Skeletal muscle satellite cell (primary cell): Measurements from ENCODE around the gene DNAI2.

ENCODE experiments used
- H3K27me3 ChIP-seq: 2 replicates; pipeline ENCODE4 v1.7.0; 2013; ENCODE audit warnings: low read length; ENCODE audit not compliant: control insufficient read depth, insufficient read depth
- H3K36me3 ChIP-seq: 2 replicates; pipeline ENCODE4 v1.7.0; 2013; ENCODE audit warnings: mild to moderate bottlenecking, control low read depth, low read length; ENCODE audit not compliant: insufficient read depth
- H3K4me1 ChIP-seq: 2 replicates; pipeline ENCODE4 v1.7.0; 2013; ENCODE audit warnings: low read length; ENCODE audit not compliant: control insufficient read depth, insufficient read depth
- H3K4me2 ChIP-seq: 2 replicates; pipeline ENCODE4 v1.7.0; 2013; ENCODE audit warnings: mild to moderate bottlenecking, low read length
- H3K4me3 ChIP-seq: 2 replicates; pipeline ENCODE4 v1.7.0; 2013; ENCODE audit warnings: low read length
- H3K9ac ChIP-seq: 2 replicates; pipeline ENCODE4 v1.7.0; 2013; ENCODE audit warnings: mild to moderate bottlenecking, low read depth, low read length, moderate library complexity
- H3K9me3 ChIP-seq: replicated peaks from 2 replicates; pipeline ENCODE4 v1.7.0; 2013; ENCODE audit warnings: mild to moderate bottlenecking, control low read depth, low read length

DNAI2 gene

GRCh38 chr17:74295625-74296547 is 21.9 kb downstream of the DNAI2 start:
- Histone ChIP-seq H3K36me3 (no peaks in the 10 kb centered on the region), H3K27me3 (no peaks in the 10 kb centered on the region), H3K4me3 (no peak overlapping the region), H3K9ac (no peak overlapping the region), H3K9me3 (no peaks in the 10 kb centered on the region), H3K4me2 (no peak overlapping the region), H3K4me1 (no peaks in the 10 kb centered on the region)

- no peaks in the 10 kb centered on the region for H3K4me1 ChIP-seq
- H3K9me3 ChIP-seq: no peaks in the 10 kb centered on the region
- no peak overlapping the region for H3K9ac ChIP-seq
- no peaks in the 10 kb centered on the region for H3K36me3 ChIP-seq
- H3K4me2 ChIP-seq: no peak overlapping the region
- H3K27me3 ChIP-seq: no peaks in the 10 kb centered on the region
- H3K4me3 ChIP-seq: no peak overlapping the region
Observed at GRCh38 chr17:74296548-74296936, 22.5 kb downstream of the DNAI2 start.

DNA sequence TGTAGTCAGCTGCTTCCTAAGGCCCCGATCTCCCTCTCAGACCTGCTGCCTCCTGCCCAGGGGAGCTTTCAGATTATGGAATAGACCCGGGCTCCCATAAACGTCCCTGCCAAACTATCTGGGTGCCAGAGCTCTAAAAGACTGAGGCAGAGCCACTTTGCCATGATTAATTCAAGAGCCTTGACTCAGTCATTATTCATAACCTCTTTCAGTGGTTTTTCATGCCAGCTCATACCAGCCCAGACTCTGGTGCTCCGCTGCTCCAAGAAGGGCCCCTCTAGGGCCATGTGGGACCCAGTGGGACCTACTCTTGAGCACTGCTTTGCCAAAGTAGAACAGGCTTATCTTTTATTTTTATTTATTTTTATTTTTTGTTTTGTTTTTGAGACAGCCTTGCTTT is 23.9 kb downstream of the DNAI2 start:
- Histone ChIP-seq H3K4me1 (no peaks in the 10 kb centered on the region), H3K4me2 (no peak overlapping the region), H3K4me3 (no peak overlapping the region), H3K9ac (no peak overlapping the region), H3K27me3 (no peaks in the 10 kb centered on the region), H3K36me3 (no peaks in the 10 kb centered on the region), H3K9me3 (no peaks in the 10 kb centered on the region)

GRCh38 chr17:74298778-74299177 is 24.7 kb downstream of the DNAI2 start:
- H3K9ac ChIP-seq: no peak overlapping the region
- no peaks in the 10 kb centered on the region for H3K9me3 ChIP-seq
- no peak overlapping the region for H3K4me2 ChIP-seq
- H3K36me3 ChIP-seq: no peaks in the 10 kb centered on the region
- no peaks in the 10 kb centered on the region for H3K4me1 ChIP-seq
- no peaks in the 10 kb centered on the region for H3K27me3 ChIP-seq
- H3K4me3 ChIP-seq: no peak overlapping the region

DNA sequence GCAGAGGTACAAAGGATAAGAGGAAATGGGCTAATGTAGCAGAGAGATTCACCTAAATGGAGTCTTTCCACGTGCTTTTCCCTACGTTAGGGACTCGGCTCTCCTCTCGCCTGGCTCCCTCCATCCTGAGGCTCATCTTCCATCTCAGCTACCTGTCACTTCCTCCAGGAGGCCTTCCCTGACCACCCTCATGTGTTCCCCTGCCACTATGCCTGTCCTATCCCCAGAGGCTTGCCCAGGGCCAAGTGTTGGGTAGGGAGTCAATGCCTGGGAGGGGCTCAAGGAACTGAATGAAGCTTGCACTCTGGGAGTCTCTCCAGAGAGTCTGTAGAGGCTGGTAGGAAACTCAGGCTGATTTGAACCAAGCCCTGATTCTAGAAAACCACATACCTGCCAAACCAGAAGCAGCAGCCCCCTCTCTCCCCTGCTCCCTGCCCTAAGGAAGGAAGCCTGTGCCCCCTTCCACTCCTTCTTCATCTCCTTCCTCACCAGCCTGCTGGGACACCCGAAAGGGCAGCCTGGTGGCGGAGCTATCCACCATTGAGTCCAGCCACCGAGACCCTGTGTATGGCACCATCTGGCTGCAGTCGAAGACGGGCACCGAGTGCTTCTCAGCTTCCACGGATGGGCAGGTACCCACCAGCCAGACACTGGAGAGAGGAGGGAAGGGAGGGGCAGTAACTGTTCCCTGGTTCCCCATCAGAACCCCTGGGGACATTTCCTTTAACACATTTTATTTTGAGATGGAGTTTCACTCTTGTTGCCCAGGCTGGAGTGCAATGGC is 25.4 kb downstream of the DNAI2 start:
- Histone ChIP-seq H3K27me3 (no peaks in the 10 kb centered on the region), H3K9me3 (no peaks in the 10 kb centered on the region), H3K4me1 (no peaks in the 10 kb centered on the region), H3K9ac (no peak overlapping the region), H3K4me3 (no peak overlapping the region), H3K4me2 (no peak overlapping the region), H3K36me3 (no peaks in the 10 kb centered on the region)

DNA sequence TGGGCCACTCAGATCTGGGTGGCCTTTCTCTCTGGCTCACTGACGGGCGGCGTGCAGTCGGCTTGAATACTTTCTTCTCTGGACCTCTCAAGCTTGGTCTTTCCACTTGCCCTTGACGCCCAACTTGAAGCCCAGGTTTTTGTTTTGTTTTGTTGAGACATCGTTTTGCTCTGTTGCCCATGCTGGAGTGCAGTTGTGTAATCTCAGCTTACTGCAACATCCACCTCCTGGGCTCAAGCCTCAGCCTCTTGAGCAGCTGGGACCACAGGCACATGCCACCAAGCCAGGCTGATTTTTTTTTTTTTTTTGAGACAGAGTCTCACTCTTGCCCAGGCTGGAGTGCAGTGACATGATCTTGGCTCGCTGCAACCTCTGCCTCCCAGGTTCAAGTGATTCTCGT is 29.3 kb downstream of the DNAI2 start:
- no peaks in the 10 kb centered on the region for H3K36me3 ChIP-seq
- H3K4me1 ChIP-seq: no peaks in the 10 kb centered on the region
- H3K27me3 ChIP-seq: no peaks in the 10 kb centered on the region
- no peak overlapping the region for H3K9ac ChIP-seq
- no peaks in the 10 kb centered on the region for H3K9me3 ChIP-seq
- no peak overlapping the region for H3K4me2 ChIP-seq
- H3K4me3 ChIP-seq: no peak overlapping the region

DNA sequence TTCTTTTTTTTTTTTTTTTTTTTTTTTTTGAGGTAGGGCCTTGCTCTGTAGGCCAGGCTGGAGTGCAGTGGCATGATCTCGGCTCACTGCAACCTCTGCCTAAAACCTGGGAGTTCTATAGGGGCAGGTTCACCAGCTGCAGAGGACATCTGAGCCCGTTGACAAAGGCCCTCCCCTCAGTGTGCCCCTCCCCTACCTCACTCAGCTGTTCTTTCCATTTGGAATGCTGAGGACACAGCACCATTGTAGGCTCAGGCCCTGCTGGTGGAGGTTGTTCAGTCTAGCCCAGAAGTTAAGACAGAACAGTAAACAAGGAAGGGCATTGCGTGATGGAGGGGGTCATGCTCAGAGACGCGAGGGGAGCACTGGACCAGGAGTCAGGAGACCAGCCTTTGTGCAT is 30.1 kb downstream of the DNAI2 start:
- H3K36me3 ChIP-seq: no peaks in the 10 kb centered on the region
- no peak overlapping the region for H3K4me3 ChIP-seq
- H3K4me1 ChIP-seq: no peaks in the 10 kb centered on the region
- H3K9me3 ChIP-seq: no peaks in the 10 kb centered on the region
- no peak overlapping the region for H3K4me2 ChIP-seq
- H3K27me3 ChIP-seq: no peaks in the 10 kb centered on the region
- H3K9ac ChIP-seq: no peak overlapping the region

GRCh38 chr17:74305865-74306654 is 32.0 kb downstream of the DNAI2 start:
- Histone ChIP-seq H3K9me3 (no peaks in the 10 kb centered on the region), H3K4me1 (no peaks in the 10 kb centered on the region), H3K4me2 (no peak overlapping the region), H3K27me3 (no peaks in the 10 kb centered on the region), H3K4me3 (no peak overlapping the region), H3K9ac (no peak overlapping the region), H3K36me3 (no peaks in the 10 kb centered on the region)

- Histone ChIP-seq H3K4me2 (no peak overlapping the region), H3K4me3 (no peak overlapping the region), H3K36me3 (no peaks in the 10 kb centered on the region), H3K9me3 (peaks cover 3% of the 10 kb centered on the region), H3K9ac (no peak overlapping the region), H3K27me3 (no peaks in the 10 kb centered on the region), H3K4me1 (no peaks in the 10 kb centered on the region)
Observed at GRCh38 chr17:74307984-74308773, 34.1 kb downstream of the DNAI2 start.

GRCh38 chr17:74309902-74310301 is 35.9 kb downstream of the DNAI2 start:
- Histone ChIP-seq H3K27me3 (no peaks in the 10 kb centered on the region), H3K9me3 (peaks cover 16% of the 10 kb centered on the region), H3K9ac (no peak overlapping the region), H3K36me3 (no peaks in the 10 kb centered on the region), H3K4me1 (no peaks in the 10 kb centered on the region), H3K4me3 (no peak overlapping the region), H3K4me2 (no peak overlapping the region)

DNA sequence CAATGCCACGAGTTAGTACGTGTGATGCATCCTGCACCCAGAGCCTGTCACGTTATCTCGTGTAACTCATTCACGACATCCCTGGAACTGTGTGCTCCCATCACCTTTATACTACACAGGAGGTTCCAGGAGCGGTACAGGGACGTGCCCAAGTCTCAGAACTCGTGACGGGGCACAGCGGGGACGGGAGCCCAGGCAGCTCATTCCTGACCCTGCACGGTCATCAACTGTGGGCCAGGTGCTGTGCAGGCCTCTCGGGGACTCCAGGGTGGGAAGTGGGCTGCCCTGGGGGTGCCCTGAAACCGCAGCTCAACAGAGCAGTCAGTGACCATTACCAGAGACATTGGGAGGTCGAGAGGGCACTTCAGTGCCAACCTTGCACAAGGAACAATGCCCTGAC is 40.8 kb downstream of the DNAI2 start:
- H3K4me3 ChIP-seq: no peak overlapping the region
- H3K36me3 ChIP-seq: no peaks in the 10 kb centered on the region
- peaks cover 19% of the 10 kb centered on the region for H3K9me3 ChIP-seq
- no peak overlapping the region for H3K9ac ChIP-seq
- no peaks in the 10 kb centered on the region for H3K27me3 ChIP-seq
- H3K4me1 ChIP-seq: no peaks in the 10 kb centered on the region
- H3K4me2 ChIP-seq: no peak overlapping the region
